Sigmoid colon (tissue), 4 donors: Measurements from ENCODE around the gene CDC37L1.

Source experiments
- EP300 ChIP-seq, 4 donors: sonication (generic); formaldehyde crosslinking; IDR thresholded peaks; one replicate each; pipeline ENCODE4 v1.6.1; 2017; ENCODE audit warnings: antibody characterized with exemption in 4 of 4
- POLR2A ChIP-seq, 2 donors: fragments of 450-650 bp; IDR thresholded peaks; one replicate each; pipeline ENCODE4 v1.6.1; 2016; ENCODE audit warnings: antibody characterized with exemption in 2 of 2, mild to moderate bottlenecking in 2 of 2, moderate library complexity in 2 of 2
- POLR2AphosphoS5 ChIP-seq, 4 donors: sonication (generic); formaldehyde crosslinking; IDR thresholded peaks; one replicate each; pipeline ENCODE4 v1.6.1; 2017; ENCODE audit warnings: antibody characterized with exemption in 4 of 4
- TF ChIP-seq, protein P1 (sequence below), 4 experiments: fragments of 450-650 bp in 3 of 4; fragments of 200-600 bp in 1 of 4; IDR thresholded peaks; one replicate each; pipeline ENCODE4 v1.5.1; 2016 to 2019; ENCODE audit warnings: antibody characterized with exemption in 4 of 4, mild to moderate bottlenecking in 3 of 4, moderate library complexity in 2 of 4

- TF ChIP-seq, protein P1, sequence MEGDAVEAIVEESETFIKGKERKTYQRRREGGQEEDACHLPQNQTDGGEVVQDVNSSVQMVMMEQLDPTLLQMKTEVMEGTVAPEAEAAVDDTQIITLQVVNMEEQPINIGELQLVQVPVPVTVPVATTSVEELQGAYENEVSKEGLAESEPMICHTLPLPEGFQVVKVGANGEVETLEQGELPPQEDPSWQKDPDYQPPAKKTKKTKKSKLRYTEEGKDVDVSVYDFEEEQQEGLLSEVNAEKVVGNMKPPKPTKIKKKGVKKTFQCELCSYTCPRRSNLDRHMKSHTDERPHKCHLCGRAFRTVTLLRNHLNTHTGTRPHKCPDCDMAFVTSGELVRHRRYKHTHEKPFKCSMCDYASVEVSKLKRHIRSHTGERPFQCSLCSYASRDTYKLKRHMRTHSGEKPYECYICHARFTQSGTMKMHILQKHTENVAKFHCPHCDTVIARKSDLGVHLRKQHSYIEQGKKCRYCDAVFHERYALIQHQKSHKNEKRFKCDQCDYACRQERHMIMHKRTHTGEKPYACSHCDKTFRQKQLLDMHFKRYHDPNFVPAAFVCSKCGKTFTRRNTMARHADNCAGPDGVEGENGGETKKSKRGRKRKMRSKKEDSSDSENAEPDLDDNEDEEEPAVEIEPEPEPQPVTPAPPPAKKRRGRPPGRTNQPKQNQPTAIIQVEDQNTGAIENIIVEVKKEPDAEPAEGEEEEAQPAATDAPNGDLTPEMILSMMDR (IDR thresholded peaks at IDR 0.05): no peak
- TF ChIP-seq EP300 (IDR thresholded peaks at IDR 0.05) (no peak), POLR2AphosphoS5 (IDR thresholded peaks at IDR 0.05) (no peak), POLR2A (IDR thresholded peaks at IDR 0.05) (no peak)
Measured at GRCh38 chr9:4718911-4719310, 39.5 kb downstream of the CDC37L1 start.
